Endothelial cell of umbilical vein (primary cell): Measurements from ENCODE around the gene VSIG10L2. TPM values are rescaled to one million over a fixed set of nuclear protein-coding genes. Genes with fewer than 3 reads are reported as not detected.

Source experiments
- BruUV-seq: library from RNA; stranded (reverse); fragments of 400-500 nt; replicated peaks from 2 replicates; lab custom pipeline; 2021; lab: Mats Ljungman, UMichigan
- CTCF ChIA-PET: fragments of 300-600, 350-600 bp; sonication (Branson Sonifier 250); formaldehyde crosslinking; loops from one replicate; lab custom pipeline; 2021; ENCODE audit warnings: antibody characterized with exemption, inconsistent platforms; lab: Charles Lee
- POLR2A ChIA-PET: fragments of 300-600, 350-600 bp; sonication (Branson Sonifier 250); formaldehyde crosslinking; loops from one replicate; lab custom pipeline; 2021; ENCODE audit warnings: antibody characterized with exemption, inconsistent platforms; lab: Charles Lee
- DNase-seq: peaks from one replicate; pipeline ENCODE4 v3.0.0-alpha.2; 2011; ENCODE audit warnings: low read depth, low spot score
- FAIRE-seq: peaks from 2 replicates; lab custom pipeline; 2011; peaks lifted over from hg19 to GRCh38; lab: Jason Lieb, UNC
- H2AFZ ChIP-seq: 2 replicates; pipeline ENCODE4 v1.6.0; 2012; ENCODE audit warnings: low read depth, low read length, control low read depth, inconsistent platforms
- H3K27ac ChIP-seq: 2 replicates; pipeline ENCODE4 v1.5.1; 2011; ENCODE audit warnings: low read depth, mild to moderate bottlenecking, control low read depth, low read length, moderate library complexity; ENCODE audit not compliant: insufficient read depth
- H3K27me3 ChIP-seq, 2 experiments: 2 replicates each; pipeline versions ENCODE4 v1.6.0 to v1.6.1; 2011; ENCODE audit warnings: low read length in 2 of 2, mixed read lengths in 1 of 2; ENCODE audit not compliant: control insufficient read depth in 2 of 2, insufficient read depth in 2 of 2
- H3K36me3 ChIP-seq, 2 experiments: 2 replicates in 1 of 2; 3 replicates in 1 of 2; pipeline ENCODE4 v1.5.1; 2011; ENCODE audit warnings: low read length in 2 of 2, mild to moderate bottlenecking in 1 of 2, moderate library complexity in 1 of 2; ENCODE audit not compliant: control insufficient read depth in 2 of 2, insufficient read depth in 2 of 2; ENCODE audit errors: extremely low read depth in 1 of 2
- H3K4me1 ChIP-seq: 3 replicates; pipeline ENCODE4 v1.5.1; 2011; ENCODE audit warnings: mild to moderate bottlenecking, low read length; ENCODE audit not compliant: control insufficient read depth, insufficient read depth; ENCODE audit errors: extremely low read depth
- H3K4me2 ChIP-seq: 2 replicates; pipeline ENCODE4 v1.6.1; 2011; ENCODE audit warnings: low read length, control low read depth, mixed read lengths; ENCODE audit not compliant: insufficient read depth
- H3K4me3 ChIP-seq, 3 experiments: fragments of 200-600 bp in 1 of 3; sonication (generic), shearing (Covaris generic) in 1 of 3; replicated peaks in 1 of 3; 2 replicates each; pipeline ENCODE4 v1.5.1; 2011 to 2016; ENCODE audit warnings: control low read depth in 3 of 3, low read length in 3 of 3, mild to moderate bottlenecking in 2 of 3, inconsistent platforms in 1 of 3, low read depth in 1 of 3, moderate library complexity in 1 of 3; ENCODE audit not compliant: insufficient read depth in 1 of 3
- H3K79me2 ChIP-seq: 2 replicates; pipeline ENCODE4 v1.6.0; 2012; ENCODE audit warnings: low read length, inconsistent platforms; ENCODE audit not compliant: control insufficient read depth, insufficient read depth
- H3K9ac ChIP-seq: replicated peaks from 2 replicates; pipeline ENCODE3; 2011; ENCODE audit warnings: low read length, control low read depth; ENCODE audit not compliant: insufficient read depth; ENCODE audit errors: extremely low read depth
- H3K9me1 ChIP-seq: replicated peaks from 3 replicates; pipeline ENCODE4 v1.6.0; 2011; ENCODE audit warnings: mild to moderate bottlenecking, low read length; ENCODE audit not compliant: control insufficient read depth, insufficient read depth; ENCODE audit errors: extremely low read depth
- H3K9me3 ChIP-seq: replicated peaks from 2 replicates; pipeline ENCODE4 v1.5.1; 2012; ENCODE audit warnings: low read length, inconsistent platforms; ENCODE audit not compliant: control insufficient read depth, insufficient read depth
- H4K20me1 ChIP-seq: replicated peaks from 2 replicates; pipeline ENCODE3; 2011; ENCODE audit warnings: mild to moderate bottlenecking, low read length; ENCODE audit not compliant: control insufficient read depth, insufficient read depth; ENCODE audit errors: extremely low read depth
- CTCF ChIP-seq, 2 donors: IDR thresholded peaks; 1 replicate in 1 of 2; 2 replicates in 1 of 2; pipeline ENCODE4 v1.5.1; 2011; ENCODE audit warnings: low read length in 2 of 2, mild to moderate bottlenecking in 2 of 2, moderate library complexity in 2 of 2, control low read depth in 1 of 2, inconsistent platforms in 1 of 2, low read depth in 1 of 2; ENCODE audit not compliant: insufficient read depth in 1 of 2; ENCODE audit errors: extremely low read depth in 1 of 2
- EZH2 ChIP-seq: IDR thresholded peaks from 2 replicates; pipeline ENCODE4 v1.6.1; 2012; ENCODE audit warnings: borderline replicate concordance, low read depth, mild to moderate bottlenecking, moderate library complexity, low read length, inconsistent platforms; ENCODE audit not compliant: severe bottlenecking
- FOS ChIP-seq: IDR thresholded peaks from 2 replicates; pipeline ENCODE4 v1.6.1; 2011; ENCODE audit warnings: mild to moderate bottlenecking, low read length, moderate library complexity, borderline replicate concordance; ENCODE audit not compliant: insufficient read depth
- GATA2 ChIP-seq: IDR thresholded peaks from 2 replicates; pipeline ENCODE4 v1.7.0; 2011; ENCODE audit warnings: low read depth, mild to moderate bottlenecking, moderate library complexity, mixed read lengths, low read length; ENCODE audit not compliant: insufficient read length, insufficient read depth
- JUN ChIP-seq: IDR thresholded peaks from 2 replicates; pipeline ENCODE4 v1.6.1; 2011; ENCODE audit warnings: borderline replicate concordance, low read depth; ENCODE audit not compliant: insufficient read length, insufficient read depth
- MAX ChIP-seq: IDR thresholded peaks from 2 replicates; pipeline ENCODE4 v1.6.1; 2011; ENCODE audit not compliant: insufficient read depth, insufficient read length
- MYC ChIP-seq: IDR thresholded peaks from one replicate; pipeline ENCODE4 v1.6.1; 2011; ENCODE audit warnings: mild to moderate bottlenecking, low read depth, low read length
- POLR2A ChIP-seq: IDR thresholded peaks from 2 replicates; pipeline ENCODE4 v1.6.1; 2012; ENCODE audit warnings: low read depth, mild to moderate bottlenecking, control low read depth, low read length
- POLR2AphosphoS5 ChIP-seq: IDR thresholded peaks from 2 replicates; pipeline ENCODE4 v1.6.1; 2012; ENCODE audit warnings: low read depth, mild to moderate bottlenecking, control low read depth, low read length, moderate library complexity; ENCODE audit not compliant: insufficient read depth
- dilution Hi-C: fragments of 300-500 bp; cut with MboI; formaldehyde crosslinking; loops from one replicate; pipeline ENCODE4 v1.15.0; 2019; ENCODE audit warnings: low sequenced_read_pairs; ENCODE audit not compliant: extremely low pct_ligation_motif_present
- intact Hi-C: fragments of 100-400 bp; cut with micrococcal nuclease; formaldehyde crosslinking; loops from one replicate; pipeline ENCODE4 v1.10.0; 2022
- polyA plus RNA-seq, 4 experiments: library from polyadenylated mRNA; depleted of rRNA in 3 of 4; stranded (reverse) in 3 of 4; unstranded in 1 of 4; fragments of >200 nt; gene quantifications; 2 replicates each; pipeline versions ENCODE4 v1.2.1 to v1.2.3, GENCODE V29; 2011 to 2012; ENCODE audit warnings: missing spikeins in 1 of 4
- total RNA-seq: library from RNA; stranded (reverse); gene quantifications from 2 replicates; pipeline ENCODE4 v1.2.3, GENCODE V29; 2021

VSIG10L2 gene
- total and polyA plus RNA-seq, 2 donors (not counting 3 experiments of a cell fraction or from before 2014, with no cell fraction given), result not detected

GRCh38 chr11:125992893-125993292, 47.0 kb downstream of the VSIG10L2 start:
- Histone ChIP-seq H3K27ac (no peak overlapping the region), H3K36me3 (no peaks in the 10 kb centered on the region), H3K9me1 (no peaks in the 10 kb centered on the region), H3K79me2 (no peaks in the 10 kb centered on the region), H4K20me1 (no peaks in the 10 kb centered on the region), H2AFZ (no peak overlapping the region), H3K4me2 (no peak overlapping the region), H3K4me1 (no peaks in the 10 kb centered on the region), H3K4me3 (no peak overlapping the region), H3K9ac (no peak overlapping the region), H3K27me3 (no peaks in the 10 kb centered on the region), H3K9me3 (no peaks in the 10 kb centered on the region)
- BruUV-seq, result no TSS peak
- dilution Hi-C loops (no loop called here), intact Hi-C loops (no loop called here)
- FAIRE-seq (no peak), DNase-seq (no peak)
- POLR2A ChIA-PET, result no interaction called here
- CTCF ChIA-PET, result no interaction called here
- TF ChIP-seq EZH2, result no peak

- Histone ChIP-seq H3K79me2 (no peaks in the 10 kb centered on the region), H3K4me3 (no peak overlapping the region), H3K27me3 (no peaks in the 10 kb centered on the region), H3K9me3 (no peaks in the 10 kb centered on the region), H3K9me1 (no peaks in the 10 kb centered on the region), H3K36me3 (no peaks in the 10 kb centered on the region), H3K9ac (no peak overlapping the region), H3K4me2 (no peak overlapping the region), H3K4me1 (no peaks in the 10 kb centered on the region), H4K20me1 (no peaks in the 10 kb centered on the region), H2AFZ (no peak overlapping the region), H3K27ac (no peak overlapping the region)
- no peak for FAIRE-seq
- DNase-seq, result no peak
- no peak for TF ChIP-seq JUN
- TF ChIP-seq GATA2, result no peak
- TF ChIP-seq EZH2, result no peak
- TF ChIP-seq FOS, result no peak
- TF ChIP-seq MYC, result no peak
- no peak for TF ChIP-seq CTCF (IDR thresholded peaks at IDR 0.05; ENCODE audit: extremely low read depth in 1 of 2, insufficient read depth in 1 of 2, low read depth in 1 of 2, low read length in 2 of 2)
- TF ChIP-seq POLR2A, result no peak
- TF ChIP-seq MAX, result no peak
- no peak for TF ChIP-seq POLR2AphosphoS5
- ChIA-PET CTCF (no interaction called here), POLR2A (no interaction called here)
- intact Hi-C loops (no loop called here), dilution Hi-C loops (no loop called here)
- BruUV-seq, result no TSS peak
Observed at GRCh38 chr11:125994509-125994908, 48.7 kb downstream of the VSIG10L2 start.
